SKM-1 treated with dmso at 0.1 percent for 144 hours (cell line): ENCODE data around the gene XRRA1.
A peak's percentile ranks its signal among the peaks of the same experiment; 100 is the strongest.
"Not testable (repeated sequence)": the region's sequence is repeated elsewhere in the genome, so short reads cannot be mapped to it uniquely, and the experiment has no call there.

Experiments
- DNase-seq: peaks from one replicate; lab custom pipeline; 2025; ENCODE audit not compliant: unreplicated experiment; lab: John Stamatoyannopoulos, UW

Gene XRRA1

GRCh38 chr11:74905326-74905725 is 43.6 kb downstream of the XRRA1 start:
- DNase-seq = no peak

DNA sequence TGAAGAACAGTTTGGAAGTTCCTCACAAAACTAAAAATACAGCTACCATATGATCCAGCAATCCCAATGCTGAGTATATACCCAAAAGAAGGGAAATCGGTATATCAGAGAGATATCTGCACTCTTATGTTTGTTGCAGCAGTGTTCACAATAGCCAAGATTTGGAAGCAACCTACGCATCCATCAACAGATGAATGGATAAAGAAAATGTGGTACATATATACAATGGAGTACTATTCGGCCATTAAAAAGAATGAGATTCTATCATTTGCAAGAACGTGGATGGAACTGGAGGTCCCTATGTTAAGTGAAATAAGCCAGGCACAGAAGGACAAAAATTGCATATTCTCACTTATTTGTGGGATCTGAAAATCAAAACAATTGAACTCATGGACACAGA is 46.5 kb downstream of the XRRA1 start:
- DNase-seq = no peak

DNA sequence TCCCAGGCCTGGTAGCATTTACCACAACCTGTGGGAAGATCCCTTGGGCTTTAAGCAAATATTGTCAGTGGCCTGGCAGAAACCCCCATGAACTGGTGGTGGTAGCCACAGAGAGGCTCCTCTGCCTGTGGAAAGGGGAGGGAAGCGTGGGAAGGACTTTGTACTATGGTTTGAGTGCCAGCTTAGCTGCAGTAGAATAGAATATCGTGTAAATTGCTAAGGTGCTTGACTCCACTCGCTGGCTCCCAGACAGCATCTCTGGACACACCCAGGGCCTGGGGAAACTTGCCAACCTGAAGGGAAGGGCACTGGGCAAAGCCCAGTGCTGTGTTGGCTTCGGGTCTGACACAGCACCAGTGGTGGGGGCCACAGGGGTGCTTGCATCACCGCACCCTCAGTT is 52.6 kb downstream of the XRRA1 start:
- DNase-seq = no peak

DNA sequence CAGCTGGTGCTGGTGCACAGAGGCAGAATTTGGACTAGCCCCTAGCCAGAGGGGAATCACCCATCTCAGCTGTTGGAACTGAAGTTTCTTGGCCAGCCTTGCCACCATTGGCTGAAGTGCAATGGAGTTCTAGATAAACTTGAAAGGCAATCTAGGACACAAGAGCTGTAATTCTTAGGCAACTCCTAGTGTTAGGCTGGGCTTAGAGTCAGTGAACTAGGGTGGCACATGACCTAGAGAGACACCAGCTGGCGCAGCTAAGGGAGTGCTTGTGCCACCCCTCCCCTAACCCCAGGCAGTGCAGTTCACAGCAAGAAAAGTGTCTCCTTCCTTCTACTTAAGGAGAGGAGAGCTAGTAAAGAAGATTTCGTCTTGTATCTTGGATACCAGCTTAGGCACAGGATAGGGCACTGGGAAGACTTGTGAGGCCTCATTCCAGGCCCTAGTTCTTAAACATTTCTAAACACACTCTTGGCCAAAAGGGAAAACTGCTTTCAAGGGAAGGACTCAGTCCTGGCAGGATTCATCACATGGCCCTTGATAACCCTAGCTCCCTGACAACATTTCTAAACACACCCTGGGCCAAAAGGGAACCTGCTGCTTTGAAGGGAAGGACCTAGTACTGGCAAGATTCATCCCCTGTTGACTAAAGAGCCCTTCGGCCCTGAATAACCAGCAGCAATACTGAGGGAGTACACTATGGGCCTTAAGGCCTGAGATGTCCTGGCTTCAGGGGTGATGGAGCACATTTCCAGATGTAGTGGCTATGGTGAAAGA is 53.4 kb downstream of the XRRA1 start:
- DNase-seq = no peak

GRCh38 chr11:74893015-74893414 is 55.9 kb downstream of the XRRA1 start:
- DNase-seq = not testable (repeated sequence)

- no peak for DNase-seq
These were observed 71.8 kb downstream of the XRRA1 start for GRCh38 chr11:74877132-74877531.

GRCh38 chr11:74871037-74871436 is 77.9 kb downstream of the XRRA1 start:
- no peak for DNase-seq

GRCh38 chr11:74870485-74870884 is 78.4 kb downstream of the XRRA1 start:
- DNase-seq = peak; percentile 34

DNA sequence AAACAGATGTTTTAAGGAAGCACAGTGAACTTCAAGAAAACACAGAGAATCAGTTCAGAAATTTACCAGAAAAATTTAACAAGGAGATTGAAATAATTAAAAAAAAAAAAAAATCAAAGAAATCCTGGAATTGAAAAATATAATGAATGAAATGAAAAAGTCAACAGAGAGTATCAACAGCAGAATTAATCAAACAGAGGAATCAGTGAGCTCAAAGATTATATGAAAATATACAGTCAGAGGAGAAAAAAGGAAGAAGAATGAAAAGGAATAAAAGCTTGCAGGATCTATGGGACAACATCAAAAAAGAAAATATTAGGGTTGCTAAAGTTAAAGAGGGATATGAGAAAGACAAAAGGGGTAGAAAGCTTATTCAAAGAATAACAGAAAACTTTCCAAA is 82.3 kb downstream of the XRRA1 start:
- DNase-seq = no peak

- no peak for DNase-seq
These were observed 85.5 kb downstream of the XRRA1 start for GRCh38 chr11:74863410-74863809.

DNA sequence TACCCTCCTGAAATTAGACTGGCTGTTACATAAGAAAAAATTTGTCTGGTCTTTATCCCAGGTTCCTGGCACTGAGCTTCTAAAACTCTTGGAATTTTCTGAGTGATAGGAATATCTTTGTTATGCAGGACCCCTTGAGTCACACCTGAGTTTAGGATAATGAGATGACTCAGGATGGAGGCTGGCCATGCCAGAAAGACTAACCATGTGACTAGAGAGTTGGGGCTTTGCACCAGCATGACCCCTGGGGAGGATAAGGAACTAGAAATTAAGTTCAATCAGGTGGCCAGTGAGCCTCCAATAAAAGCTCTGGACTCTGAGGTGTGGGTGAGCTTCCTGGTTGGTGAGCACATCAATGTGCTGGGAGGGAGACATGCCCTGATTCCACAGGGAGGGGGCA is 88.1 kb downstream of the XRRA1 start:
- no peak for DNase-seq

GRCh38 chr11:74853223-74853622 is 95.7 kb downstream of the XRRA1 start:
- DNase-seq = no peak

GRCh38 chr11:74849525-74850391 is 99.1 kb downstream of the XRRA1 start:
- DNase-seq = no peak

- no peak for DNase-seq
These were observed 101.0 kb downstream of the XRRA1 start for GRCh38 chr11:74847895-74848294.

GRCh38 chr11:74847395-74847794 is 101.5 kb downstream of the XRRA1 start:
- no peak for DNase-seq

DNA sequence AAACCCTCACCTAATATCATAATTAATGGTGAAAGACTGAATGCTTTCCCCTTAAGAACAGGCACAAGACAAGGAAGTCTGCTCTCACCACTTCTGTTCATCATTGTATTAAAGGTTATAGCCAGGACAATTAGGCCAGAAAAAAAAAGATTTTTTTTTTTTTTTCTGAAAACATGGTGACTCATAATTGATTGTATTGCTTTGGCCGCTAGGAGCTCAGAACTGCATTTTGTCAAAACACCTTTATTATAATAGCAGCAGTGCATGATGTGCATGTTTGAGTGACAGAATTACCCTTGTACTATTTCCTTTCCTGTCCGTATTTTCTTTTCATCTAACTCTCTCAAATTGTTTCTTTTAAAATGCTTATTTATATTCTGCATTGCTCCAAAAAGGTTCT is 102.1 kb downstream of the XRRA1 start:
- no peak for DNase-seq

DNA sequence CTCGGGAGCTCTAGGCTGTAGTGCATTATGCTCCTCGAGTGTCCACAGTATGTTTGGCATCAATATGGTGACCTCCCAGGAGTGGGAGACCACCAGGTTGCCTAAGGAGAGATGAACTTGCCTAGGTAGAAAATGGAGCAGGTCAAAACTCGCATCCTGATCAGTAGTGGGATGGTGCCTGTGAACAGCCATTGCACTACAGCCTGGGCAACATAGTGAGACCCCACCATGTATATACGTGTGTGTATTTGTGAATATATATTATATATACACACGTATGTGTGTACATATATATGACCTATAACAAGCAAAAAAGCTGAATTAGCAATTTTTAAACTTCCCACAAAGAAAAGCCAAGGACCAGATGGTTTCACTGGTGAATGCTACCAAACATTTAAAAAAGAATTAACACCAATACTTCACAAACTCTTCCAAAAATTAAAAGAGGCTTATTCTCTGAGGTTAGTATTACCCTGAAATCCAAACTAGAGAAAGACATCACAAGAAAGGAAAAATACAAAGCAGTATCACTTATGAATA is 102.8 kb downstream of the XRRA1 start:
- no peak for DNase-seq

GRCh38 chr11:74844865-74845264 is 104.0 kb downstream of the XRRA1 start:
- no peak for DNase-seq

GRCh38 chr11:74844072-74844471 is 104.8 kb downstream of the XRRA1 start:
- no peak for DNase-seq

DNA sequence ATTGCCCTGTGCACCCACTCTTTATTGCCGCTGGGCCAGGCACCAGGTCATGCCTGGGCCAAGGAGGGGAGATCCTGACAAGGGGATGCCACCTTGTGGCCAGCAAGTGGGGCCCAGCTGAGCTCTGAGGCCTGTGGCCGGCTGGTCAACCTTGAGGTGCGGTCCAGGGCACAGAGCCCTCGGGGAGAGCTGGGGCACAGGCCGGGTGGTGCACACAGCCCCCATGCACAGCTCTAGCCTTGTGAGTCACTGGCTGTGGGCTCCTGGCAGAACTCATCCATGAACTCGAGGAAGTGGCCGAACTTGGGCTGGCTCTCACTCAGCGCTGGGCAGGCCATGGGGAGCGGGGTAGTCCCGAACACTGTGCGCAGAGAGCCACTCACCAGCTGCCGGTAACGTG is 105.9 kb downstream of the XRRA1 start:
- DNase-seq = no peak

GRCh38 chr11:74840486-74840885 is 108.4 kb downstream of the XRRA1 start:
- no peak for DNase-seq

- DNase-seq = no peak
These were observed 108.9 kb downstream of the XRRA1 start for GRCh38 chr11:74839971-74840370.
